Measurements from ENCODE around the gene SLC13A4. TPM values are rescaled to one million over a fixed set of nuclear protein-coding genes. Genes with fewer than 3 reads are reported as not detected.
"Not testable (repeated sequence)": the region's sequence is repeated elsewhere in the genome, so short reads cannot be mapped to it uniquely, and the experiment has no call there.

Gene SLC13A4
- total RNA-seq, 1 donor from 2014 or later = 0.07 TPM

DNA sequence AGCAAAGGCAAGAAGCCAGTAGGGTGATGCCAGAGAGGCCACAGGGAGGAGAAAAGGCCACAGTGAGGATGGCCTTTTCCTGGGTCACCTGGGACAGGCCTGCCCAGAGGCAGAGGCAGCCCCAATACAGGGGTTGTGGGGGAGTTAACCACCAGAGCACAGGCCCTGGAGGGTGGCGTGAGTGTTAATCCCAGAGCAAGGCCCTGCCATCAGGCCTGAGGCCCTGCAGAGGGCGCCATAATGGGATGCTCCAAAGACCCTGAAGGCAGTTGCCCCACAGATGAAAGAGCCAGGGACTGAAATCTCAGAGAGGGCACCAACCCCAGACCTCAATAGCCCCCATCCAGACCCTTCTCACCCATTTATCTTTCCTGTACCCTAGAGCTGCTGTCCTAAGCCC is 23.9 kb downstream of the SLC13A4 start:
- Histone ChIP-seq H4K20me1 (ENCODE audit: insufficient read depth, low read length) (no peaks in the 10 kb centered on the region), H3K4me1 (ENCODE audit: insufficient read depth, low read length) (no peaks in the 10 kb centered on the region), H3K9me3 (ENCODE audit: insufficient read depth, low read depth, low read length) (no peaks in the 10 kb centered on the region), H3K27ac (ENCODE audit: low read depth, low read length) (no peak overlapping the region), H3K4me2 (ENCODE audit: low read length) (no peak overlapping the region), H2AFZ (ENCODE audit: low read depth, low read length) (no peak overlapping the region), H3K9ac (ENCODE audit: low read length) (no peak overlapping the region), H3K27me3 (ENCODE audit: insufficient read depth, low read length) (no peaks in the 10 kb centered on the region), H3K79me2 (ENCODE audit: insufficient read depth, low read length) (no peaks in the 10 kb centered on the region), H3K36me3 (ENCODE audit: insufficient read depth, low read length) (no peaks in the 10 kb centered on the region), H3K4me3 (ENCODE audit: insufficient read depth, low read depth, low read length) (no peak overlapping the region)
- H3K4me3 Mint-ChIP-seq (ENCODE audit: unreplicated experiment) = no peak overlapping the region
- peaks cover 8% of the 10 kb centered on the region for H3K36me3 Mint-ChIP-seq (ENCODE audit: low read depth, unreplicated experiment)
- H3K27me3 Mint-ChIP-seq (ENCODE audit: low read depth, unreplicated experiment) = no peaks in the 10 kb centered on the region
- peaks cover 1% of the 10 kb centered on the region for H3K4me1 Mint-ChIP-seq (ENCODE audit: low read depth, unreplicated experiment)
- DNase-seq (ENCODE audit: low read depth) (no peak), FAIRE-seq (no peak)
- H3K9me3 Mint-ChIP-seq (ENCODE audit: unreplicated experiment) = peaks cover 2% of the 10 kb centered on the region
- TF ChIP-seq, protein P1, sequence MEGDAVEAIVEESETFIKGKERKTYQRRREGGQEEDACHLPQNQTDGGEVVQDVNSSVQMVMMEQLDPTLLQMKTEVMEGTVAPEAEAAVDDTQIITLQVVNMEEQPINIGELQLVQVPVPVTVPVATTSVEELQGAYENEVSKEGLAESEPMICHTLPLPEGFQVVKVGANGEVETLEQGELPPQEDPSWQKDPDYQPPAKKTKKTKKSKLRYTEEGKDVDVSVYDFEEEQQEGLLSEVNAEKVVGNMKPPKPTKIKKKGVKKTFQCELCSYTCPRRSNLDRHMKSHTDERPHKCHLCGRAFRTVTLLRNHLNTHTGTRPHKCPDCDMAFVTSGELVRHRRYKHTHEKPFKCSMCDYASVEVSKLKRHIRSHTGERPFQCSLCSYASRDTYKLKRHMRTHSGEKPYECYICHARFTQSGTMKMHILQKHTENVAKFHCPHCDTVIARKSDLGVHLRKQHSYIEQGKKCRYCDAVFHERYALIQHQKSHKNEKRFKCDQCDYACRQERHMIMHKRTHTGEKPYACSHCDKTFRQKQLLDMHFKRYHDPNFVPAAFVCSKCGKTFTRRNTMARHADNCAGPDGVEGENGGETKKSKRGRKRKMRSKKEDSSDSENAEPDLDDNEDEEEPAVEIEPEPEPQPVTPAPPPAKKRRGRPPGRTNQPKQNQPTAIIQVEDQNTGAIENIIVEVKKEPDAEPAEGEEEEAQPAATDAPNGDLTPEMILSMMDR (IDR thresholded peaks at IDR 0.05; ENCODE audit: insufficient read depth, low read depth, low read length) = no peak
- TF ChIP-seq EZH2 (IDR thresholded peaks at IDR 0.05; ENCODE audit: insufficient read depth, low read length) = no peak
- no peak overlapping the region for H3K27ac Mint-ChIP-seq (ENCODE audit: unreplicated experiment)

DNA sequence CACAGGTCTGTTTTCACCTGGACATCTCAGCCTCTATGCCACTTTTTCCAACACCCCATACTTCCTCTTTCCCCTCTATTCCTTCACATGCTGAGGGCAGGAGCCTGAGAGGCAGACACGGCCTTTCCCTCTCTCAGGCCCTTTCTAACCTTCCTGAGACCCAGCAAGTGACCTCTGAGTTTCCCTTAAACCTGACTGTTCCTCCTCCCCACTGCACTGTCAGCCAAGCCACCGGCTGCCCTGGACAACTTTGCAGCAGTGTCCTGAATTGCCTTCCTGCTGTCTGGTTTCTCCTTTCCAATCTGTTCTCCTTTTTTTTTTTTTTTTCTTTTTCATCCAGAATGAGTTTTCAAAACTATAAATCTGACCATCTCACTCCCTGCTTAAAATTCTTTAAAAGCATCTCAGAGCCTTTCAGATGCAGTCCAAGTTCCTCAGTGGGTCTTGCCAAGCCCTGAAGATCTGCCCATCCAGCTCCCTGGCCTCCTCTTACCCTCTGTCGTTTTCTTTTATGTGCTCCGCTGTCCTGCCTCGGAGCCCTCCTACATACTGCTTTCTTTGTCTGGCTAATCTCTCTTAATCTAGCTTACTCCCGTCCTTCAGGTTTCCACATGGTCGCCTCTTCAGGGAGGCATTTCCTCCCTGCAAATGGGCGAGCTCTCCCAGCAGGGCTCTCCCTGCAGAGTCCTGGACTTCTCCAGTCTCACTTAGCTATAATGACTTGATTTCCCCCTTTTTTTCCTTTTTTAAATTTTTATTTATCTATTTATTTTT is 30.5 kb downstream of the SLC13A4 start:
- FAIRE-seq (no peak), DNase-seq (ENCODE audit: low read depth) (no peak)
- no peaks in the 10 kb centered on the region for H3K9me3 ChIP-seq (ENCODE audit: insufficient read depth, low read depth, low read length)
- no peak overlapping the region for H3K4me3 ChIP-seq (ENCODE audit: insufficient read depth, low read depth, low read length)
- H3K27ac ChIP-seq (ENCODE audit: low read depth, low read length) = no peak overlapping the region
- Mint-ChIP-seq H3K27ac (ENCODE audit: unreplicated experiment) (no peak overlapping the region), H3K36me3 (ENCODE audit: low read depth, unreplicated experiment) (peaks cover 12% of the 10 kb centered on the region), H3K27me3 (ENCODE audit: low read depth, unreplicated experiment) (no peaks in the 10 kb centered on the region), H3K4me3 (ENCODE audit: unreplicated experiment) (no peak overlapping the region), H3K9me3 (ENCODE audit: unreplicated experiment) (peaks cover 2% of the 10 kb centered on the region), H3K4me1 (ENCODE audit: low read depth, unreplicated experiment) (peaks cover 14% of the 10 kb centered on the region)
- TF ChIP-seq, protein P1 (IDR thresholded peaks at IDR 0.05; ENCODE audit: insufficient read depth, low read depth, low read length) = no peak
- no peak for TF ChIP-seq EZH2 (IDR thresholded peaks at IDR 0.05; ENCODE audit: insufficient read depth, low read length)
- H3K4me1 ChIP-seq (ENCODE audit: insufficient read depth, low read length) = no peaks in the 10 kb centered on the region
- no peak overlapping the region for H3K9ac ChIP-seq (ENCODE audit: low read length)
- no peak overlapping the region for H2AFZ ChIP-seq (ENCODE audit: low read depth, low read length)
- no peaks in the 10 kb centered on the region for H4K20me1 ChIP-seq (ENCODE audit: insufficient read depth, low read length)
- H3K36me3 ChIP-seq (ENCODE audit: insufficient read depth, low read length) = no peaks in the 10 kb centered on the region
- no peaks in the 10 kb centered on the region for H3K27me3 ChIP-seq (ENCODE audit: insufficient read depth, low read length)
- H3K79me2 ChIP-seq (ENCODE audit: insufficient read depth, low read length) = no peaks in the 10 kb centered on the region
- no peak overlapping the region for H3K4me2 ChIP-seq (ENCODE audit: low read length)

DNA sequence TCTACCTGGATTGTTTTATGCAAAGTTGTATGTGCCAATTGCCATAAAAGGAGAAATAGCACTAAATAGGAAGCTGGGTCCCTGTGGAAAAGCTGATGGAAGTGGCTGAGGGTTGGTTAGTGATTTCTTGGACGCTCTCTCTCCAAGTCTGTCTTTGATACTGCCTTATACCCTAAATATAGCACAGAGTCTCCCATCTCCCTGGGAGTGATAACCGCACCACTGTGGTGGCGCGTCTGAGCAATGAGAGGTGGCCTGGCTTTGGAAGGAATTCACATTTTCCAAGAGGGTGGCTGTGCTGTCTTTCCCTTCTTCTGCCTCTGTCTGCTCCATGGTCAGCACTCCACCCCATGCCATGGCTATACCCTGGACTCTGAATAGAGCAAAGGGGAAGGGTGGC is 34.4 kb downstream of the SLC13A4 start:
- TF ChIP-seq EZH2 (IDR thresholded peaks at IDR 0.05; ENCODE audit: insufficient read depth, low read length) = no peak
- TF ChIP-seq, protein P1 (IDR thresholded peaks at IDR 0.05; ENCODE audit: insufficient read depth, low read depth, low read length) = no peak
- Mint-ChIP-seq H3K27ac (ENCODE audit: unreplicated experiment) (no peak overlapping the region), H3K9me3 (ENCODE audit: unreplicated experiment) (no peaks in the 10 kb centered on the region), H3K4me1 (ENCODE audit: low read depth, unreplicated experiment) (peaks cover 34% of the 10 kb centered on the region), H3K4me3 (ENCODE audit: unreplicated experiment) (no peak overlapping the region), H3K36me3 (ENCODE audit: low read depth, unreplicated experiment) (peaks cover 16% of the 10 kb centered on the region), H3K27me3 (ENCODE audit: low read depth, unreplicated experiment) (no peaks in the 10 kb centered on the region)
- no peak for DNase-seq (ENCODE audit: low read depth)
- Histone ChIP-seq H3K4me3 (ENCODE audit: insufficient read depth, low read depth, low read length) (no peak overlapping the region), H2AFZ (ENCODE audit: low read depth, low read length) (no peak overlapping the region), H3K4me1 (ENCODE audit: insufficient read depth, low read length) (peaks cover 13% of the 10 kb centered on the region), H3K79me2 (ENCODE audit: insufficient read depth, low read length) (no peaks in the 10 kb centered on the region), H3K9ac (ENCODE audit: low read length) (no peak overlapping the region), H3K4me2 (ENCODE audit: low read length) (no peak overlapping the region), H3K9me3 (ENCODE audit: insufficient read depth, low read depth, low read length) (no peaks in the 10 kb centered on the region), H3K27ac (ENCODE audit: low read depth, low read length) (no peak overlapping the region), H3K27me3 (ENCODE audit: insufficient read depth, low read length) (no peaks in the 10 kb centered on the region), H3K36me3 (ENCODE audit: insufficient read depth, low read length) (no peaks in the 10 kb centered on the region), H4K20me1 (ENCODE audit: insufficient read depth, low read length) (no peaks in the 10 kb centered on the region)
- no peak for FAIRE-seq

DNA sequence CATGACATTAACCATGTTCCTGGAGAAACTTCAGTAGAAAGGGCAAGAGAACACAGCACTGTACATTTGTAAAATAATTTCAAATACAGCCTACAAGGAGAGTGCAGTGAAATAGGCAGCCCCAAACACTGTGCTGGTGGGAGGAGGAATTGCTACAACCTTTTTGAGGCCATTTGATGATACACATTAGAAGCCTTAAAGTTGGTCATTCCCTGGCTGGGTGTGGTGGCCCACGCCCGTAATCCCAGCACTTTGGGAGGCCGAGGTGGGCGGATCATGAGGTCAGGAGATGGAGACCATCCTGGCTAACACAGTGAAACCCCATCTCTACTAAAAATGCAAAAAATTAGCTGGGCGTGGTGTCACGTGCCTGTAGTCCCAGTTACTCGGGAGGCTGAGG is 35.4 kb downstream of the SLC13A4 start:
- Histone ChIP-seq H3K4me2 (ENCODE audit: low read length) (peak overlapping the region; percentile 27), H3K4me1 (ENCODE audit: insufficient read depth, low read length) (peaks cover 13% of the 10 kb centered on the region), H3K27ac (ENCODE audit: low read depth, low read length) (peak overlapping the region; percentile 15)
- not testable (repeated sequence) for H3K27me3 Mint-ChIP-seq (ENCODE audit: low read depth, unreplicated experiment); H3K9ac ChIP-seq (ENCODE audit: low read length); DNase-seq (ENCODE audit: low read depth); H3K9me3 ChIP-seq (ENCODE audit: insufficient read depth, low read depth, low read length); H3K4me3 Mint-ChIP-seq (ENCODE audit: unreplicated experiment); H2AFZ ChIP-seq (ENCODE audit: low read depth, low read length); H3K4me3 ChIP-seq (ENCODE audit: insufficient read depth, low read depth, low read length); H3K79me2 ChIP-seq (ENCODE audit: insufficient read depth, low read length); H3K36me3 ChIP-seq (ENCODE audit: insufficient read depth, low read length); H4K20me1 ChIP-seq (ENCODE audit: insufficient read depth, low read length); H3K9me3 Mint-ChIP-seq (ENCODE audit: unreplicated experiment); FAIRE-seq; H3K27me3 ChIP-seq (ENCODE audit: insufficient read depth, low read length)
- peaks cover 16% of the 10 kb centered on the region for H3K36me3 Mint-ChIP-seq (ENCODE audit: low read depth, unreplicated experiment)
- peaks cover 33% of the 10 kb centered on the region for H3K4me1 Mint-ChIP-seq (ENCODE audit: low read depth, unreplicated experiment)
- H3K27ac Mint-ChIP-seq (ENCODE audit: unreplicated experiment) = peak overlapping the region; percentile 84

Data from astrocyte (in vitro differentiated cells and primary cell).